Dedifferentiated amniotic fluid mesenchymal stem cell (primary cell): ENCODE data around the gene SGIP1.
A peak's percentile ranks its signal among the peaks of the same experiment; 100 is the strongest.

ENCODE experiments used
- DNase-seq: peaks from one replicate; pipeline ENCODE4 v3.0.0-alpha.2; 2016; ENCODE audit errors: extremely low spot score

The SGIP1 gene

DNA sequence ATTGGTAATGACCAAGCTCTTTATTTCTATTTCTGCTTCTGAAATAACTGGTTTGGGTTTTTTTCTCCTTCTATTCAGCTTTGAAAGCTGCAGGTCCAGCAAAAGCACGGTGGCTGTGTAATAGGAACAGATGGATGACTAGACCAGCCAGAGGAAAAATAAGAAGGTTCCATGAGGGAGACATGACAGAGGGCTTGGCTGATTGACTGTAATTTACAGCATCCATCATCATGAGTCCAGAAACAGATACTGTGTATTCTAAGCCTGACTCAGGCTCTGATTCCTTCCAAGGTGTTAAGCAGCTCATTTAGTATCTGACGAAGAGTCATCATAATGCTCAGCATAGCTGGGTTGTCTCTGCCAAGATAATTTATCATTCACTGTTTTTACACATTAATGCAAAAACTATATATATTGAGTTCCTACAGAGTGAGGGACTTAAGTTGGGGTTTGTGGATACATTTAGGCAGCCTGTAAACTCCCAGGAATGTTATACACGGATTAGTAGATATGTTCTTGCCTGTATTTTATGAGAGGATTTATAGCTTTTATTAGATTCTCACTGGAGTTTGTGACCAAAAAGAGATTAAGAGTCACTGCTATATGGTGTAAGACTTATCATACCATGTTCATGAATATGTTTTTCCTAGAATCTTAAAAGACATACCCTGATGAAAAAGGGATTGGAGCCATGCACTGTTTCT is 72.6 kb downstream of the SGIP1 start:
- no peak for DNase-seq

DNA sequence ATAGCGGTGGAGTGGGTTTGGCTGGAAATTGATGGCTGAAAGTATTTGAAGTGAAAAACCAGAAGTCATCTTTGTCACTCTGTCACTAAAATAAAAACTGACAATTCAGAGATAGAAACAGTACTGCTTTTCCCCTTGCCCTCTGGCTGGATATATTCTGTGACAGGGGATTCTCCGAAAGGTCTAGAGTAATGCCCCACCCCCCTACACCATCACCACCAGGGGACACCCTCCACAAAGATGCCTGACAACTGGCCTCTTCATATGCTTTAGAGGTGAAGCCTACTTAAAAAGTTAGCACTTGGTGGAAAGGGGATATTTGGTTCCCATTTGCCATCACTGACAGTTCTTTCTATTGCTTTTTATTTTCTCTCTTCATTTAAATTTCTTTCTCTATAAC is 73.5 kb downstream of the SGIP1 start:
- no peak for DNase-seq

DNA sequence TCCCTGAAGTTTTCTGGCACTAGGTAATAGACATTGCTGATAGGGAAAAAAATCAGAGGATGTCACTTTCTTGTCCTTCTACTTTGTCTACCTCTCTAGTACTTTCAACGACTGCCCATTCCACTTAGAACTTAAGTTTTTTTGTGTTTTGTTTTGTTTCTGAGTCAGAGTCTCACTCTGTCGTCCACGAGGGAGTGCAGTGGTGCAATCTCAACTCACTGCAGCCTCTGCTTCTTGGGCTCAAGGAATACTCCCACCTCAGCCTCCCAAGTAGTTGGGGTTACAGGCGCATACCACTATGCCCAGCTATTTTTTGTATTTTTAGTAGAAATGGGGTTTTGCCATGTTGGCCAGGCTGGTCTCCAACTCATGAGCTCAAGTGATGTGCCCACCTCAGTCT is 79.2 kb downstream of the SGIP1 start:
- no peak for DNase-seq

DNA sequence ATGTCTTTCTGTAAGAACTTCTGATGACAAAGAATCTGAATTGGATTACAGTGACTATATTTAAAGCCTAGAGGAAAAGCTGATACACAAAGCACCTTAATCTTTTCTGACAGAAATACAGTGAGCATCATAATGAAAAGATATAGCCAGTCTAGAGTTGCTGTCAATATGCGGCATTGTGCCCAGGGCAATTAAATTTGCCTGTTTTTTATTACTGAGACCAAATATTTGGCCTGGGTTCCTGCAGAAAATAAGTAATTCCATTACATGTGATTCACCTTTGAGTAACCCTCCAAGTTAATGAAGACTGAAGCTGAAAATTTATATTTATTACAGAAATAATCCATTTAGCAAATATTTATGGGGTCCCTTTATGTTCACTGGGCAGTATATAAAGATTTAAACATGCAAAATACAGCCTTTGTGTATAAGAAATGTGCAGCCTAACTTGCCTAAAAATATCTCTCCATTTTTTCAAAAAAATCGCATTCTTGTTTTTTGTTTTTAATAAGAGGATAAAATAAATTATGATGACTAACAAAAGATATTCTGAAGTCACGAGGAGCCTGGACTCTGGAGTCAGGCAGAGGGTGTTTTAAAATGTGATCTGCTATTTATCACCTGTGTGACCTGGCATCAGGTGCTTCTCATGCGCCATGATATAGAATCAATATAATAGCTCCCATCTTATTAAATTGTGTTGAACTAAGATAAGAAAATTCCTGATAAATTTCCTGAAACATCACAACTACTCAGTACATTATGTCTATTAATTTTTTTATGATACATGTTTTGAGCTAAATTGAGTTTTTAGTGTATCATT is 83.6 kb downstream of the SGIP1 start:
- no peak for DNase-seq

DNA sequence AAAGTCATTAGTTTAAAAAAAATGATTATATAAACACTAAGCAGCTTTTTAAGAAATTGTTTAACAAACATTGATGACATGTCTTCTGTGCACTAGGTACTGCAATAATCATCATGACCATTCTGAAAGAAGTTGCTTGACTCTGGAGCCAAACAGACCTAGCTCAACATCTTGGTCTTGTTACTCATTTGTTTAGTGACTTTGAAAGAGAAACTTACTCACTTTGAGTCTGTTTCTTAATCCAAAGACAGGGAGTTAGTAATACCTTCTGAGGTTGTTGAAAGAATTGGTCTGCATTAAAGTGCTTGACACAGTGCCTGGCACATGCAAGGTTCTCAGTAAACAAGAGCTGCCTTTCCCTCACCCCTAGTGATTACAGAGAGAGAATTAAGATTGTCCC is 84.4 kb downstream of the SGIP1 start:
- DNase-seq: no peak

DNA sequence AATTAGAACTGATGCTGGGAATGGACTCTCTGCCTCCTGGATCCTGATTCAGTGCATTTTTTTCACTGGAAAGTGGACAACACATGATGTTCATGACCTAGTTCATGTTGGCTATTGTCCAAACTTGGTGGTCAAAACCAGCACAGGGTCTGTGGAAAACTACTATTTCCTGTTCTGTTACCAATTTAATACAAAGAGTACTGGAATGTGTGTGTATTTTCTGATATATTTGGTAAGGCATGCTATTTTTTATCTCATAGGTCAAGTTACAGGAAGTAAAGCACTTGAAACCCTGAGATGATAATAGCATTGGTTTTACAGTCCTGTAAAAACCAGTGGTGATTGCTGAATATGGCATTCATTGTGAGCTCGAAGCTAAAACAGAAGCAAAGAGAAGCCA is 89.9 kb downstream of the SGIP1 start:
- peak; percentile 34 for DNase-seq

DNA sequence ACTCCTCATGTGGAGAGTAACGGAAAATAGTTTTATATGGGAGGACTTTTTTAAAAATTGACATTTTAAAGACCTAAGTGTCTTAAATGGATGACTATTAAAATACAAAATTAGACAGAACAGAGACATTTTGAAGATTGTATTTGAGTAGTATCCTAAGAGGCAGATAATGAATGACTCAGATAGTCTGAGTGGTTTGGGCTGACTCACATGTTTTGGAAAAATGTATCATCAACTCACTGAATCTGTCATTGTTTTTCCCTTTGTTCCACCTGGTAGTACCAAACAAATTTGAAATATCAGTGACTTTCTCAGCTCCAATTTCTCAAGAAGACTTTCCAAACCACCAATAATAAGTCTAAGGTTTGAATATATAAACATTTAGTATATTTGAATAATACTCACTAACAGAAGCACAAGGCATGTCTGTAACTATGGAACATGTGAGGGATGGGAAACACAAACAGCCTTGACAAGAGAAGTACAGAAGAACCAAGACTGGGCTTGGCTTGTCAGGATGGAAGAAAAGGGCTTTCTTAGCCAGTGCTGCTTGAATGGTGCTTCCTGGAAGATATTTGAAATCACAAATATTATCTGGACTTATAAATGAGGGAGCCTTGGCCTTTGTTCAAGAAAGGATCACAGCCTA is 90.6 kb downstream of the SGIP1 start:
- peak; percentile 49 for DNase-seq

DNA sequence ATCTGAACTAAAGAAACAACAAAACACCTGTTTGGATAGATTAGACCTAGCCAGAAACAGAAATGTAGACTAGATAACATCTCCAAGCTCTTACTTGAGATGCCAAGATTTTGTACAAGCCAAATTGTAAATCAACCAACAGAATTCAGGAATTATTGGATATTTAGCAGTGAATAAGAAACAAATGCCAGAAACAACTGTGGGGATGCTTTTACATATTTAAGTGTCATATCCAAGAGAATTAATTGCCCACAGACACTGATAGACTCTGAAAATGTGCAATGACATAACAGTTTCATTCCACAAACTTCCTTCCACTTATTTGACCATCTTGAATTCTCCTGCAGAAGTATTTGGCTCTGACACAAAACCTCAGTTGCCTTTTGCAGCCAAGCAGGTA is 92.3 kb downstream of the SGIP1 start:
- DNase-seq: no peak

DNA sequence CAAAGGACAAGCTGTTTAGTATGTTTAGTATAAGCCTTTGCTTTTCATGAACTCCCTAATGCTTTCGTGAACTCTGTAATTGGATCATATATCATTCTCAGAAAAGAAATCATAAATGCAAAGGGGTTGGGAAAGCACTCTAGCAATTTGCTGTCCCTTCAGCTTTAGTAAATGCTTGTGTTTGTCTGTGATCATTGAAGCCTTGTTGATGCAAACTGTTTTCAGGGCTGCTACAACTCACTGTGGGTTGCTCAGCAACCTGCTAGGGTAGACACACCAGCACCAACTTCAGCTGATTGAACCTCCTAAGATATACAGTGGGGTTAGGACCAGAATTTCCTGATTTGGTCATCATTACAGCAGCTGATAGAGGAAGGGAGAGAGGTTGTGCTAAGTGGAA is 95.0 kb downstream of the SGIP1 start:
- no peak for DNase-seq

DNA sequence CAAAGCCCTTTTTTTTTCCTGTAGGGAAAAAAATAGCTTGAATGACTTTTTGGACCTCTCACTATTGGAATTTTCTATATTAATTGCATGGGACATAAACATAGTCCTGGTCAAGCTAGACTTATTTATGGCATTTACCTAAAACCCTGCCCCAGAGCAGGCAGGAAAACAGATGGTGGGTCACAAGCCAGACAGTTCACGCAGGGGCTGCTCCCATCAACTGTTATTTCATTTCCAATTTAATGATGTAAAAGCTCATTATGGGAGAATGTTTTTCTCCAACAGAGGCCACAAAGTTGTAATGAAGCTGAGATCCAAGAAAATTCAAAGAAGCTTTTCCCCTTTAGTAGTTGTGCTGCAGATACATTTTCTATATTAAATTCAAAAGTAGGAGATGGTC is 99.2 kb downstream of the SGIP1 start:
- DNase-seq: no peak

DNA sequence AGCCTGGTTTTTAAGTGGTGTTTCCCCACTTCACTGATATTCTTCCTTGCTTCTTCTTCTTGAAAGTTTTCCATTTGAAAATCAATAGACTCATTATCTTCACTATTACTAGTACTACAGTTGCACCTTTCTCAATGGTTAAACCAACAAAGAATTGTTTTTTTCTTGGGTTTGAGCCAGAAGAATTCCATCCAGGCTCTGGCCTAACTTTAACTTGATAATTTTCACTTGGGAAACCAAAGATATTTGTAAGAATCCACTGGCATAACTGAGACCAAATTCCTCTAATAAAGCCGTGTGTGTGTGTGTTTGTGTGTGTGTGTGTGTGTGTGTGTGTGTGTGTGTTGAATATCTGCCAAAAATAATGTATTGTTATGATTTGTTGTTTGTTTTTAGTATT is 103.2 kb downstream of the SGIP1 start:
- no peak for DNase-seq

DNA sequence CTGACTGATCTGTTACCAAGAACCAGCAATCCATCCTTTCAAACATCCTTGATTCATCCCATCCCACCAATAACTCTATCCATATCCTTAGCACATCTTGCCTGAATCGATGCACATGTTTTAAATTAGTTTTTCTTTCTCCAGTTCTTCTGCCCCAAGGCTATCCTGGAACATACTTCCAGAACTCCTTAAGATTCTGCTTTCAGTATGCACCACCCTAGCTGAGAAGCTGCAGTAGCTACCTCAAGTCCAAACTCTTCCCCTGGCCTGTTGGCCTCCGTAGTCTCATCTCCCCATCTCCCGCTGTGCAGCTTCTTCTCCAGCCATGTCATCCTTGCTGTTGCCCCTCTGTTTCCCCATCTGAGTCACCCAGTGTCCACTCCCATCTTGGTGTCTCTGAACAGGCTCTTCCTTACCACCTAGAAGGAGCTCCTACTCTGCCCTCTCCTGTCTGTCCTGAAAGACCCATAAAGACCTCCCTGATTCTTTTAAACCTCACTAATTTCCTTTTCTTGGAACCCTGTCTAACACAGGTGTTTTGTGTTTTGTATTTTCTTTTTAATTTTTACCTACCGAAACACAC is 108.0 kb downstream of the SGIP1 start:
- no peak for DNase-seq

DNA sequence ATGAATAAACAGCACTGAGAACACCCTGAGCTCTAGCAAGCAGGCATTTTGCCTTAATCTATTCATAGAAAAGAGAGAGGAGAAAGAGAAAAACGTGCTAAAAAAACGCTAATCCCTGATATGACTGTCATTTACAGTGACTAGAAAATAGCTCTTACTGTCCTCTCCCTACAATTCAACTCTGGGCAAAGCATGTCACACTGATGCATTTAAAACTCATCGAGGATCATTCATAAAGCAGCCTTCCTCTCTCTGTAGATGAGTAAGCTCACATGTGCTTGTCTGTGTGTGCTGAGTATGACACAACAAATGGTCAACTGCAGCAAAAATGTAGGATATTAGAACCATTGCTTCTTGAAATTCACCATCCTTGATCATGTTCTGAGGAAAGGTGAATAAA is 109.0 kb downstream of the SGIP1 start:
- no peak for DNase-seq

DNA sequence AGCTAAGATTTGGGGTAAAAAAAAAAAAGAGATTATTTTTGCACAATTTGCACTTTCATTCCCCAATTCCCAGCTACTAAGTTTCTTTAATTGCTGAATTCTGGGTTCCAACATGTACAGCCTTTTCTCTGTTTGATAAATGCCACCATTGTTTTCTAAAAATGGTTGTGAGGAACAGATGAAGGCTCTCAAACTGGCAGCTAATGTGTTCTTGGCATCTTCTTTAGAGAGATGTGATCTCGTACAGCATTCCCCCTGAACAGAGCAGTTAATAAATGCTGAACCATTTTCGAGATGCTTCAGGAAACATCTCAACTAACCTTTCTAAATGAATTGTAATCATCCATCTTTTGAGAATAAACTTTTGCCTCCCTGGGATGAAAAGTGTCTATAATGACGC is 110.4 kb downstream of the SGIP1 start:
- no peak for DNase-seq

DNA sequence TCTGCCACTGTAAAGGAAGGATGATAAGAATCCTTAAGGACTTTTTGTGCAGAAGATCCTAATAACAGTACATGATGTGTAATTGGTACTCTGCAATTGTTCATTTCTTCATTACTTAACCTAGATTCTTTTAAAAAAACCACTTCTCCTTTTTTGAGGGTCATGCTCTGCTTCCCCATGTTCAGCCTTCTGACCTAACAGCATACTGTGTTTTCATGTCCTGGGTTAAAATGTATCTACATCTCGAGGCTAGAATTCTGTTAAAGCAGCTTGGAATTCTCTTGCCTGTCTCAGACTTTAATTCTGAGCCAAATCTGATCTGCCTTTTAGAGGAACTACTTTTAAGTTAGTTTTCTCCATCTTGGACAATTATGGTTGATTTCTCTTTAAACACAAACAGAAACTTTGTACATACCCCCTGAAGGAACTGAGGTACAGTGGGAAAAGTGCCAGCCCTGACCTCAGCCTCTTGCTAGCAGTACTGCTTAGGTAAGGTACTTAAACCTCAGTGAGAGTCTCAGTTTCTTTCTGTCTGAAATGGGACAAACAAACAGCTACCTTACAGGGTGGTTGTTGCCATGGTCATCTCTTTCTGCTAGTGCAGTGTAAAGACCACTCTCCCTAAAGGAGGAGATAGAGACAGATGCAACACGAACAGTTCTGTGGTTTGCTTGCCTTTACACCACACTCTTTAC is 115.1 kb downstream of the SGIP1 start:
- no peak for DNase-seq

DNA sequence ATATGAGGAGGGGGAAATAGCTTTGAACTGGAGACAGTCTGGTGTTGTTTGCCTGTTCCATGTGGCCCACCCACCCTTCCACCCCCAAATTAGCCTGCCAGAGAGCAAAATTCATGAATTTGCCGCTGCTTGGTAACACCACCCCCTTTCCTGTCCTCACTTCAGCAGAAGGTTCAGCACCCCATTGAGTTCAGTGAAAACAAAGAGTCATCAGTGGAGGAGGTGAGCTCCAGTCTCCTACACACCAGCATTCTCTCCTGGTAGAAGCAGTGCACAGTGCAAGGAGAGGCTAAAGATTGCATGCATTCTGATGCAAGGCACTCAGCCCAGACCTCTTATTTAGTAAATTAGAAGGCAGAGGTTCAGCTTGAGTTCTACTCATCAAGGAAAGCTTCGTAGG is 118.6 kb downstream of the SGIP1 start:
- DNase-seq: no peak

DNA sequence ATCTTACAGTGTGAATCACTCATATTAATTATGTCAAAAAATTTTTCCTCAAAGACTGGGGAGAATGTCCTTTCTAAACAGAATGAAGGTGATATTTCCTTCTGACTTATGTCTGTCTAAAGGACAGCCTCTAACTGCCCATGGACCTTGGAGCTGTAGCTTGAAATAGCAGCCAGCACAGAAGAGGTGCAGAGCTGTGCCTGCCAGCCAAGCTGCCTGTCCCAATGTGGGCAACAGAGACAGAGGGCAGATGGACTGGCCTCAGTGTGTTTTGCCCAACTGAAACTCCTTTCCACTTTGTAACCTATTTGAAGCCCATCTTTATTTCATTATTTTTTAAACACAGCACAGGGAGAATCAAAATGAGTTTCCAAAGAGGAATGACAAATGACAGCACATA is 120.7 kb downstream of the SGIP1 start:
- DNase-seq: no peak

DNA sequence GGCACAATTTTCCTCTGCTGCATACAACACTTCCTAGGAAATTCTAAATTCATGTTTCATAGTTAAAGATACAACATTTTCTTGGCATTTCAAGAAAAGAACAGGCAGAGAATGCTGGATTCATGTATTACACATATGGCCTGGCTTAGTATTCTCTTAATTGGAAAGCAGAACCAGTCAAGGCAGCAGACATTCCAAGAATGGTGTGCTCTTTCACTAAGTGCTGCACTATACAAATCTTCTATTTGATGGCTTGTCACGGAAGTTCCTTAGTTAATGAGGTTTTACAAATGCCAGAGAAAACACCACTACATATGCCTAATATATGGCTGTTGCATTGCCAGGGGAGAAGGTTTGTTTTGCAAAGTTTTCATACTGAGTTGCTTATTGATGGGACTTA is 137.5 kb downstream of the SGIP1 start:
- no peak for DNase-seq

DNA sequence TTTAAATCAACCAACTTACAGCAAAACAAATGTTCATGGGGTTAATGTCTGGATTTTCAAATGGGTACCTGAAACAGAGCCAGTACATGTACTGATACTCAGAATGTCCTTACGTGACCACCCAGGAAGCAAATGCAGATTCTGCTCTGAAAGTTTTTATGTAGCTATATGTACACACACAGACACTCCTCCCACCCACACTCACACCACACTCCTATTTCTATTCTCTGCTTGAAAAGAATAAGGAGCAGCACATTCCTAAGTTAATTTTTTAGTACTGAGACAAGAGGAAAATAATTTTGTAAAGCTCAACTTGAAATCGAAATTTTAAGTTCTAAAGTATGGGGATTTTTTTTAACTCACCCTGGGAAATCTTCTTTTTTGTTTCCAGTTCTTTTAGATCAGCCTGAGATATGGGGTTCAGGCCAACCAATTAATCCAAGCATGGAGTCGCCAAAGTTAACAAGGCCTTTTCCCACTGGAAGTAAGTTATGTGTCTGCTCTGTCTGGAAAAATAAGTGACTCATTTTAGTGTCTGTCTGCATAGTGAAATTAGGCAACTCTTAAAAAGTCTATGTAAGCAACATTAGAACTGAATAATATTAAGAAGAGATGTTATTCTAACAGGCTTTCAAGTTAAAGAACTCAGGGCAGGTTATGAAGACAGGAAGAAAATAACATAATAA is 142.8 kb downstream of the SGIP1 start:
- peak; percentile 57 for DNase-seq

DNA sequence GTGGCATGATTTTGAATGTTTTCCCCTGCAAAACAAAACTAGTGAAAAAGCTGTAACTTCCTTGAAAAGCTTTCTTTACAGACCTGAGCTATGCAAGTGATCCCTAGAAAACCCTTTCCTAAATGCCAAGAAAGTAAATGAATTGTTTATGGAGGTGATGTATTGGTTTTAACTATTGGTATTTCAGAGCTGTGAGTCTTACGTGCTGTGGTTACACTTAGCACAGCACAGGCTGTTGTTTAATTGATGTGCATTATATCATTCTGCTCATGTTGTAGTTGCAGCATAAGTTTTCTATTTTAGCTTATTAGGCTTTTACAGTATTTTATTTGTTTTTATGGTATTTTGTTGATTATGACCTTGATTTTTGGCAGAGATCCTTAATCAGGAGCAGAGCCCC is 144.2 kb downstream of the SGIP1 start:
- no peak for DNase-seq

DNA sequence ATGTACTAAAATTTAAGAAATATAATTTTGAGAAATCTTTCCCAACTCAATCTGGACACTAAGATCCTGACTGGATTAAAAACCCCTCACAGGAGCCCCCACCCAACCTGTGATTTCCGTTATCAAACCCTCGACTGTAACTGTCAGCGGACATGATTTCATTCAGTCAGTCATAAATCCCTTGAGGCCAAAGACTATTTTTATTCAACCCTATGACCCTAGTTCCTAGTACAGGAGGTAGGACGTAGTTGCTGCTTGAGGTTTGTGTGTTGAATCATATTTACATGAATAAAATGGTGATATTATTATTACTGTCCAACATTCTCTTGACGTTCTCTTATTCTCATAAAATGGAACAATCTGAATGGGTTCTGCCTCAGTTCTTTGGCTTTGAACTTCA is 145.2 kb downstream of the SGIP1 start:
- no peak for DNase-seq
